ENCODE data around the gene P3H4.

The P3H4 gene

GRCh38 chr17:41822216-41823140 lies 10.7 kb upstream of the P3H4 start:
- no peak for DNase-seq (ENCODE audit: low read depth)

GRCh38 chr17:41821776-41822175 lies 10.0 kb upstream of the P3H4 start:
- no peak for DNase-seq (ENCODE audit: low read depth)

GRCh38 chr17:41818024-41818423 lies 6.3 kb upstream of the P3H4 start:
- DNase-seq (ENCODE audit: low read depth) = no peak

DNA sequence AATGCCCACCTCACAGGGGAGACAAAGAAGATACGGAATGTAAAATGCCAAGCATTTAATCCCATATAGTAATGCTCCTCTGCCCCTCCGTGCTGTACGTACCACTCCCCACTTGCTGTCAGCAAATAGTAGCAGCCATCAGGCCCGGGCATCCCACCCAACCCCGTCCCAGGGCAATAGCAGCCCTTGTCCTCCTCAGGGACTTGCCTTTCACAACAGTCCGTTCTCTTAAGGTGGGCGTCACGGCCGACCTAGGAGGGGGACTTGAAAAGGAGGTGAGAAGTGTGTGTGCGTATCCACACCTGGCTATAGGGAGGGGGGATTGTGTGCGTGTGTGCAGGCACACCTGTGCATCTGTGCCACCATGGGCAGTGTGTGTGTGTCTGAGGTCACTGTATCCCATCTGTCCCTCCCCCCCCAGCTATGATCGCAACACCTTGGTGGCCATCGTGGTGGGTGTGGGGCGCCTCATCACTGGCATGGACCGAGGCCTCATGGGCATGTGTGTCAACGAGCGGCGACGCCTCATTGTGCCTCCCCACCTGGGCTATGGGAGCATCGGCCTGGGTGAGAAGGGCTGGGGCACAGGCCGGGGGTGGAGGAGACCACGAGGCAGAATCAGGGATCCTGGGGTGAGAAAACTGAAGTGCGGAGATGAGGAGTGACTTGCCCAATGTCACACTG lies 5.0 kb upstream of the P3H4 start:
- DNase-seq (ENCODE audit: low read depth) = no peak

DNA sequence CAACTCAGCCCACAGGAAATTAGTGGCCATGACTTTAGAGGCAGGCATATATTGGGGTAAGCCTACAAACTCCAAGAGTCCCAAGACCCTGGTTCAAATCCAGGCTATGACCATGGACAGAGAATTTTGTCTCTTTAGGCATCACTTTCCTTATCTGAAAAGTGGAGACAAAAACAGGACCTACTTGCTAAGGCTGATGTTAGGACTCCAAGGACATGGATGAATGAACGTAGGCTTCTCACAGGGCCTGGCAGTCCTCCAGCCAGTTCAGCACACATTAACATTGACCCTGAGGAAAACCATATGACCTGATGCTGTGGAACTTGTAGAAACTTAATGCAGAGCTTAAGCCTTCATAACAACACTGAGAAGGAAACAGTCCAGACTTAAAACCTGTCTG lies 2.4 kb upstream of the P3H4 start:
- no peak for DNase-seq (ENCODE audit: low read depth)

DNA sequence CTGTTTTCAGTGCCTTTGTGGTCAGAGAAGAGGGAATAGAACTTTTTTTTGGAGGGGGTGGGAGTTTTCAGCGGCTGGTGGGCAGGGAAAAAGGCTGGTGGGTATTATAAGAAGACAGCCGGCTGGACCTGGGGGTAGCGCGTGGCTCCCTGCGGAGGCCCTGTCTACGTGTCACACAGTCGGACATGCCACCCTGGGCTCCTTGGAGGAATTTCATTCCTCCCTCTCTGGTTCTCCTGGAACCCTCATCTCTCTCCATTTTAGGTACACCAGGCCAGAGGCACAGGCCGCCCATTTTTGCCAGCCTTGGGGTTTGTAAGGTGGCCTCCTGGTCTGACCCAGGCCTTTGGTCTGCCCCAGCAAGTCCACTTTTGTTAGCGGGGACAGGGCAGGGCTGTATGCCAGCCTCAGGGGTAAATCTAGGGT lies 2.0 kb upstream of the P3H4 start:
- DNase-seq (ENCODE audit: low read depth) = no peak

DNA sequence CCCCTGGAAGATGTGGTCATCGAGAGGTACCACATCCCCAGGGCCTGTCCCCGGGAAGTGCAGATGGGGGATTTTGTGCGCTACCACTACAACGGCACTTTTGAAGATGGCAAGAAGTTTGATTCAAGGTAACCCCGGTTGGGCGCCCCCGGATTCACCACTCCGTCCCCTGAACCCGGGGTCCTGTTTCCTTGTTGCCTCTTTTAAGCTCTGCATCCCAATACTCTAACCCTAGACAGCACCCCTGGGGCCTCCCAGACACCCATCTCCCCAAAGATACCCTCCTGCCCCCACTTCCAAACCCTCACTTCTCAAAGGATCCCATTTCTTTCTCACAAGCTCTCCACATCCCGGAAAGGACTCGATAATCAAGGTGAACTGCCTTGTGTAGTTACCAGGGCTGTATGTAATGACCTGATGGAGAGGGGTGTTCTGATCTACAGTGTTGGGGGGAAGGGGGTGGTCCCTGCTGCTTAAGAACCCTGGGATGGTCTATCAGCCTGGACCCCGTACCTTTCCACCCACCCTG lies 1.5 kb upstream of the P3H4 start:
- DNase-seq (ENCODE audit: low read depth) = no peak

DNA sequence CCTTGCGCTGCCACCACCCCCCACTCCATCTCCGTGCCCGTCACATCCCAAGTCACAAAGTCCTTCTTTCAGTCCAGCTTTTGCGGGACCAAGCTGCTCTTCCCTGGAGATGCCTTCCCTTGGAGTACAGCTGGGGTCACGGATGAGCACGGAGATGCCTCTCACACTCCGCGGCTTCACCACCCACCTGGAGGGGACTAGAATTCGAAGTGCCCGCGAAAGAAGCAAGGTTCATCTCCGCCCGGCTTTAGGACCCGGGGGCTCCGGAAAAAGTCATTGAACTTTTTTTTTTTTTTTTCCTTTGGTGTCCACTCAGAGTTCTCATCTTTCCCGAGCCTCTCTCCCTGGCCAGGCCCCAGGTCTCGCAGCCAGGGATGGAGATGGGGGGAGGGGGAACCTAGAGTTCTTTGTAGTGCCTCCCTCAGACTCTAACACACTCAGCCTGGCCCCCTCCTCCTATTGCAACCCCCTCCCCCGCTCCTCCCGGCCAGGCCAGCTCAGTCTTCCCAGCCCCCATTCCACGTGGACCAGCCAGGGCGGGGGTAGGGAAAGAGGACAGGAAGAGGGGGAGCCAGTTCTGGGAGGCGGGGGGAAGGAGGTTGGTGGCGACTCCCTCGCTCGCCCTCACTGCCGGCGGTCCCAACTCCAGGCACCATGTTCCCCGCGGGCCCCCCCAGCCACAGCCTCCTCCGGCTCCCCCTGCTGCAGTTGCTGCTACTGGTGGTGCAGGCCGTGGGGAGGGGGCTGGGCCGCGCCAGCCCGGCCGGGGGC lies 817 bp upstream of the P3H4 start, which contains the start of gene FKBP10:
Gene FKBP10, plus strand, starts transcription at position 624 of the 771 bp plus-strand sequence. Its CDS starts 31 bp downstream, at position 655.
- DNase-seq (ENCODE audit: low read depth) = no peak

- no peak for DNase-seq (ENCODE audit: low read depth)
Measured at GRCh38 chr17:41810659-41811548, 845 bp downstream of the P3H4 start.

GRCh38 chr17:41806685-41807445 lies 4.9 kb downstream of the P3H4 start:
- DNase-seq (ENCODE audit: low read depth) = no peak

DNA sequence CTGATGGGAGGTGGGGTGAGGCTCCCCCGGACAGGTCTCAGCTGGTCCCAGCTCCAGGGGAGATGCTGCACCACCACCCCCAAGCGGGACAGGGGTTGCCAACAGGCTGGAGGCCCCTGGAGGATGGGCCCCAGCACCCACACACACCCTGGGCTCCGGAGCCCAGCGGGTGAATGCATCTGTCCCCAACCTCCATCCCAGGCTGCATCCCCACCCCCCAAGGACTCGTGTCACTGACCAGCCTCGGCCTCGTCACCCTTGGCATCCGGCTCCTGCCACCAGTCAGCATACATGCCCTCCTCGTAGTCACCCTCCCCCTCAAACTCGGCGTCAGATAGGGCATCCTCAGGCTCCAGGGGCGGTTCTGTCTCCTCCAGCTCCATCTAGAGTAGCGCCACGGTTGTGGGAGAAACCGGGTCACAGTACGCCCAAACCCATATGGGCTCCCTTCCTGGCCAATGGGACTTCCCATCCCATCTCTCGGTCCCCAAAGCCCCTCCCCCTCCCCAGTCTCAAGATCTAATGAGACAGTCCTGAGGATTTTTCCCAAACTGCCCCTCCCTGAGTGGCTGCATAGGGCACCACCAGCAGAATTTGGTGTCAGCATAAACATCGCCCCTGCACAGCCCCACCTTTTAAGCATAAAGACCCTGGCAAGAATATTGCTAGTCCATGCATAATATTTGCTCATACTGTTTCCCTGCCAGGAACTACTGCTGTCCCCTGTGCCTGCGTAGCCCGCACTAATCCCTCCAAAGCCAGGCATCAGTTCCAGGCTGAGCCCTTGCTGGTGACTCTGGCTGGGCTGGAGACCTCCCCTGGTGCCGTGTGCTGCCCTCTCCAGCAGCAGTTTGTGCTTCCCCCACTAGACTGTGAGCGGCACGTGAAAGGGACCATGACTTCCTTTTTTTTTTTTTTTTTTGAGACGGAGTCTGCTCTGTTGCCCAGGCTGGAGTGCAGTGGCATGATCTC lies 8.4 kb downstream of the P3H4 start:
- no peak for DNase-seq (ENCODE audit: low read depth)

DNA sequence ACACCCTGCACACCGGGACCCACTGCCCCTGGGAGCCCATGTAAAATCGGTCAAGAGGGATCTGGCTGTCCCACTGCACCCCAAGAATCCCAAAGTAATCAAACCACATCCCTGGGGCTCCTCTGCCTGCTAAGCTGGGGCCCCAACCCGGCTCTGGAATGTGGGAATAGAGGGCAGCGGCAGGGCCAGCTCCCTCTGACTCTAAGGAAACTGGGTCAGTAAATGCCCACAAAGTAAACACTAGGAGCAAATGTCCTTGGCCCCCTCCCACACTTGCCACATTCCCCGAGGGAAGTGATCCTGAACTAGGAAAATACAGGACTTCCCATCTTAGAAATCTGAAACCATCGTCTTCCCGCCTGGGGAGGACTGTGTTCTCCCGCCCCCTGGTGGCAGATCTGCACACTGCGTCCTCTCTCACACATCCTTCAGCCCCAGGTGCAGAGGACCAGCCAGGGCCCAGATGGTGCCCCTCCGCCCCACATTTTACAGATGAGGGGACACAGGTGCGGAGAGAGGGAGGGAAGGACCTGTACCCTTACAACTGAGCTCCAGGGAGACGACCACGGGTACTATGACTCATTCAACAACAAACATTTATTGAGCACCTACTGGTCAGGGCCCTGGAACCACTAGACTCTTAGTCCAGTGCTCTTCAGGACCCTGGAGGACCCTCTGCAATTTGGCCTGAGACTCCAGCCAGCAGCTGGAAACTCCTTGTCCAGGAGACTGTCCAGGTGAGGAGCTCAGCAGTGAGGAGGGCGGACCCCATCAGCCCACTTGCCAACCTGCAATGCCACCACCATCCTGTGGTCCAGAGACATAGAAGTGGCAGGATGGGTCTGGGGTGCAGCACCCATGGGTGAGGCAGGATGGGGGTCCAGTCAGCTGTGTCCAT lies 10.1 kb downstream of the P3H4 start:
- no peak for DNase-seq (ENCODE audit: low read depth)

GRCh38 chr17:41800601-41801373 lies 11.0 kb downstream of the P3H4 start:
- DNase-seq (ENCODE audit: low read depth) = no peak

DNA sequence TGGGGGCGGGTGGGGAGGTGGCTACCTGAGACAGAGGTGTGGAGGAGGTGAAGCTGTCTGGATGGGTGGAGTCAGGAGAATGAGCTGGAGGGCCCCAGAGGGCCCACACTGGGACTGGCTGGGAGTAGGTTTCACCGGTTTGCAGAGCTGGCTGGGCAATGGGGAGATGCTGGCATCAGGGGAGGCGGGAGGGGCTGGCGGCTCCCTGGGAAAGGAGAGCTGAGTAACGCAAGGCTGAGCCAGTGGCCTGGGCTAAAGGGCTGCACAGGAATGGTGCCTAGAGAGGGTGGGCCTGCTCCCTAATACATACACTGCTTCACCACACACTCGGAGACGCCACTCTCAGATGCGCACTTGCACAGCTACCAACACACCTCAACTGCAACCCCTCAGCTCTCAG lies 12.4 kb downstream of the P3H4 start:
- no peak for DNase-seq (ENCODE audit: low read depth)

GRCh38 chr17:41797377-41797776 lies 14.4 kb downstream of the P3H4 start:
- DNase-seq (ENCODE audit: low read depth) = no peak

GRCh38 chr17:41796121-41796895 lies 15.4 kb downstream of the P3H4 start:
- no peak for DNase-seq (ENCODE audit: low read depth)

All from HS-27A (cell line).